ENCODE data around the gene RBM44.

- TF ChIP-seq POLR2A (IDR thresholded peaks at IDR 0.05; ENCODE audit: low read depth, low read length) = no peak
- no peak for TF ChIP-seq POU2F2 (IDR thresholded peaks at IDR 0.05; ENCODE audit: low read depth, low read length)
- TF ChIP-seq TAF1 (IDR thresholded peaks at IDR 0.05; ENCODE audit: low read depth, low read length) = no peak
Measured at GRCh38 chr2:237870126-237870525, 71.5 kb downstream of the RBM44 start.
